ENCODE results near the gene PARD3. TPM values are rescaled to one million over a fixed set of nuclear protein-coding genes. Genes with fewer than 3 reads are reported as not detected.

The PARD3 gene
- total RNA-seq, 2 donors from 2014 or later, result 32.0 to 61.9 TPM

- intact Hi-C loops (cut with DNase I), result no loop called here
- H3K4me1 ChIP-seq (replicated peaks), result no peaks in the 10 kb centered on the region
- no peak overlapping the region for H3K27ac ChIP-seq
- no peak for TF ChIP-seq POLR2A (IDR thresholded peaks at IDR 0.05)
- no peak for TF ChIP-seq CTCF (IDR thresholded peaks at IDR 0.05)
- TF ChIP-seq POLR2AphosphoS5 (IDR thresholded peaks at IDR 0.05), result no peak
- H3K27me3 ChIP-seq (replicated peaks; ENCODE audit: insufficient read depth), result no peaks in the 10 kb centered on the region
- no peaks in the 10 kb centered on the region for H3K9me3 ChIP-seq
- H3K4me3 ChIP-seq, result no peak overlapping the region
- WGBS, result 97% methylated on average over 1 of the region's 1 CpG
- no peak for DNase-seq (ENCODE audit: low spot score)
- no peaks in the 10 kb centered on the region for H3K36me3 ChIP-seq
Observed at GRCh38 chr10:34127676-34128075, 687.4 kb downstream of the PARD3 start.

GRCh38 chr10:34126371-34127151 is 688.5 kb downstream of the PARD3 start:
- Histone ChIP-seq H3K4me3 (no peak overlapping the region), H3K9me3 (no peaks in the 10 kb centered on the region), H3K4me1 (replicated peaks) (peaks cover 3% of the 10 kb centered on the region), H3K36me3 (no peaks in the 10 kb centered on the region), H3K27me3 (replicated peaks; ENCODE audit: insufficient read depth) (no peaks in the 10 kb centered on the region), H3K27ac (no peak overlapping the region)
- 97% methylated on average over 1 of the region's 1 CpG for WGBS
- intact Hi-C loops (cut with DNase I), result no loop called here
- TF ChIP-seq POLR2AphosphoS5 (IDR thresholded peaks at IDR 0.05), result no peak
- no peak for TF ChIP-seq CTCF (IDR thresholded peaks at IDR 0.05)
- no peak for TF ChIP-seq POLR2A (IDR thresholded peaks at IDR 0.05)
- DNase-seq (ENCODE audit: low spot score), result no peak

GRCh38 chr10:34125702-34126101 is 689.4 kb downstream of the PARD3 start:
- WGBS, result 28% methylated on average over 5 of the region's 5 CpGs
- H3K9me3 ChIP-seq, result no peaks in the 10 kb centered on the region
- no peaks in the 10 kb centered on the region for H3K36me3 ChIP-seq
- H3K27ac ChIP-seq, result no peak overlapping the region
- H3K4me3 ChIP-seq, result no peak overlapping the region
- TF ChIP-seq POLR2A (IDR thresholded peaks at IDR 0.05) (no peak), CTCF (IDR thresholded peaks at IDR 0.05) (no peak), POLR2AphosphoS5 (IDR thresholded peaks at IDR 0.05) (no peak)
- intact Hi-C loops (cut with DNase I), result no loop called here
- peaks cover 5% of the 10 kb centered on the region for H3K4me1 ChIP-seq (replicated peaks)
- DNase-seq (ENCODE audit: low spot score), result no peak
- H3K27me3 ChIP-seq (replicated peaks; ENCODE audit: insufficient read depth), result no peaks in the 10 kb centered on the region

GRCh38 chr10:34124522-34125035 is 690.5 kb downstream of the PARD3 start:
- intact Hi-C loops (cut with DNase I), result no loop called here
- TF ChIP-seq CTCF (IDR thresholded peaks at IDR 0.05), result no peak
- TF ChIP-seq POLR2AphosphoS5 (IDR thresholded peaks at IDR 0.05), result no peak
- TF ChIP-seq POLR2A (IDR thresholded peaks at IDR 0.05), result no peak
- 79% methylated on average over 6 of the region's 6 CpGs for WGBS
- Histone ChIP-seq H3K4me3 (no peak overlapping the region), H3K27ac (no peak overlapping the region), H3K4me1 (replicated peaks) (peaks cover 5% of the 10 kb centered on the region), H3K9me3 (no peaks in the 10 kb centered on the region), H3K36me3 (no peaks in the 10 kb centered on the region), H3K27me3 (replicated peaks; ENCODE audit: insufficient read depth) (no peaks in the 10 kb centered on the region)
- DNase-seq (ENCODE audit: low spot score), result no peak
